HEK293 (cell line): ENCODE data around the gene NCLN.

Experiments
- ZNF114 ChIP-seq: fragments of 450-650 bp; formaldehyde crosslinking; IDR thresholded peaks from 2 replicates; pipeline ENCODE4 v1.5.0; 2017; ENCODE audit warnings: missing biosample characterization, missing genetic modification characterization
- ZNF266 ChIP-seq: fragments of 450-650 bp; formaldehyde crosslinking; IDR thresholded peaks from 2 replicates; pipeline ENCODE4 v1.5.1; 2016; ENCODE audit warnings: missing biosample characterization, missing genetic modification characterization, low read depth
- TF ChIP-seq, protein P1 (sequence below): fragments of 450-650 bp; formaldehyde crosslinking; IDR thresholded peaks from 2 replicates; pipeline ENCODE4 v1.5.1; 2016; ENCODE audit warnings: missing biosample characterization, missing genetic modification characterization
- TF ChIP-seq, protein P2 (sequence below): fragments of 450-650 bp; formaldehyde crosslinking; IDR thresholded peaks from 2 replicates; pipeline ENCODE4 v1.5.1; 2016; ENCODE audit warnings: missing biosample characterization, missing genetic modification characterization
- TF ChIP-seq, protein P3 (sequence below): fragments of 450-650 bp; formaldehyde crosslinking; IDR thresholded peaks from 2 replicates; pipeline ENCODE4 v1.5.1; 2016; ENCODE audit warnings: missing biosample characterization, missing genetic modification characterization, borderline replicate concordance

DNA sequence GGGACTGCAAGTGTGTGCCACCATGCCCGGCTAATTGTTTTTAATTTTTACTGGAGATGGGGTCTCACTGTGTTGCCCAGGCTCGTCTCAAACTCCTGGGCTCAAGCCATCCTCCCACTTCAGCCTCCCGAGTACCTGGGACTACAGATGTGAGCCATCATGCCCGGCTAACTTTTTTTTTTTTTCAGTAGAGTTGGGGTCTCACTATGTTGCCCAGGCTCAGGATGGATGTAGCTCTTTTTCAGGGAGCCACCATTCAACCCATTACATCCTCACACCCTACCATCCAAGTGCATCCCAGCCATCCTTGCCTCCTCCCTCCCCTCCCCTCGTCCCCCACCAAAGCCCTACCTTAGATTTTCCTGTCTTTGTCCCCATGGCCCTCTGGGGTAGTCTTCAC lies 53.6 kb downstream of the NCLN start:
- TF ChIP-seq, protein P1, sequence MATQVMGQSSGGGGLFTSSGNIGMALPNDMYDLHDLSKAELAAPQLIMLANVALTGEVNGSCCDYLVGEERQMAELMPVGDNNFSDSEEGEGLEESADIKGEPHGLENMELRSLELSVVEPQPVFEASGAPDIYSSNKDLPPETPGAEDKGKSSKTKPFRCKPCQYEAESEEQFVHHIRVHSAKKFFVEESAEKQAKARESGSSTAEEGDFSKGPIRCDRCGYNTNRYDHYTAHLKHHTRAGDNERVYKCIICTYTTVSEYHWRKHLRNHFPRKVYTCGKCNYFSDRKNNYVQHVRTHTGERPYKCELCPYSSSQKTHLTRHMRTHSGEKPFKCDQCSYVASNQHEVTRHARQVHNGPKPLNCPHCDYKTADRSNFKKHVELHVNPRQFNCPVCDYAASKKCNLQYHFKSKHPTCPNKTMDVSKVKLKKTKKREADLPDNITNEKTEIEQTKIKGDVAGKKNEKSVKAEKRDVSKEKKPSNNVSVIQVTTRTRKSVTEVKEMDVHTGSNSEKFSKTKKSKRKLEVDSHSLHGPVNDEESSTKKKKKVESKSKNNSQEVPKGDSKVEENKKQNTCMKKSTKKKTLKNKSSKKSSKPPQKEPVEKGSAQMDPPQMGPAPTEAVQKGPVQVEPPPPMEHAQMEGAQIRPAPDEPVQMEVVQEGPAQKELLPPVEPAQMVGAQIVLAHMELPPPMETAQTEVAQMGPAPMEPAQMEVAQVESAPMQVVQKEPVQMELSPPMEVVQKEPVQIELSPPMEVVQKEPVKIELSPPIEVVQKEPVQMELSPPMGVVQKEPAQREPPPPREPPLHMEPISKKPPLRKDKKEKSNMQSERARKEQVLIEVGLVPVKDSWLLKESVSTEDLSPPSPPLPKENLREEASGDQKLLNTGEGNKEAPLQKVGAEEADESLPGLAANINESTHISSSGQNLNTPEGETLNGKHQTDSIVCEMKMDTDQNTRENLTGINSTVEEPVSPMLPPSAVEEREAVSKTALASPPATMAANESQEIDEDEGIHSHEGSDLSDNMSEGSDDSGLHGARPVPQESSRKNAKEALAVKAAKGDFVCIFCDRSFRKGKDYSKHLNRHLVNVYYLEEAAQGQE = no peak
- TF ChIP-seq ZNF114 (tag by site-specific recombination) = no peak
- TF ChIP-seq, protein P2, sequence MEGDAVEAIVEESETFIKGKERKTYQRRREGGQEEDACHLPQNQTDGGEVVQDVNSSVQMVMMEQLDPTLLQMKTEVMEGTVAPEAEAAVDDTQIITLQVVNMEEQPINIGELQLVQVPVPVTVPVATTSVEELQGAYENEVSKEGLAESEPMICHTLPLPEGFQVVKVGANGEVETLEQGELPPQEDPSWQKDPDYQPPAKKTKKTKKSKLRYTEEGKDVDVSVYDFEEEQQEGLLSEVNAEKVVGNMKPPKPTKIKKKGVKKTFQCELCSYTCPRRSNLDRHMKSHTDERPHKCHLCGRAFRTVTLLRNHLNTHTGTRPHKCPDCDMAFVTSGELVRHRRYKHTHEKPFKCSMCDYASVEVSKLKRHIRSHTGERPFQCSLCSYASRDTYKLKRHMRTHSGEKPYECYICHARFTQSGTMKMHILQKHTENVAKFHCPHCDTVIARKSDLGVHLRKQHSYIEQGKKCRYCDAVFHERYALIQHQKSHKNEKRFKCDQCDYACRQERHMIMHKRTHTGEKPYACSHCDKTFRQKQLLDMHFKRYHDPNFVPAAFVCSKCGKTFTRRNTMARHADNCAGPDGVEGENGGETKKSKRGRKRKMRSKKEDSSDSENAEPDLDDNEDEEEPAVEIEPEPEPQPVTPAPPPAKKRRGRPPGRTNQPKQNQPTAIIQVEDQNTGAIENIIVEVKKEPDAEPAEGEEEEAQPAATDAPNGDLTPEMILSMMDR = no peak
- TF ChIP-seq, protein P3, sequence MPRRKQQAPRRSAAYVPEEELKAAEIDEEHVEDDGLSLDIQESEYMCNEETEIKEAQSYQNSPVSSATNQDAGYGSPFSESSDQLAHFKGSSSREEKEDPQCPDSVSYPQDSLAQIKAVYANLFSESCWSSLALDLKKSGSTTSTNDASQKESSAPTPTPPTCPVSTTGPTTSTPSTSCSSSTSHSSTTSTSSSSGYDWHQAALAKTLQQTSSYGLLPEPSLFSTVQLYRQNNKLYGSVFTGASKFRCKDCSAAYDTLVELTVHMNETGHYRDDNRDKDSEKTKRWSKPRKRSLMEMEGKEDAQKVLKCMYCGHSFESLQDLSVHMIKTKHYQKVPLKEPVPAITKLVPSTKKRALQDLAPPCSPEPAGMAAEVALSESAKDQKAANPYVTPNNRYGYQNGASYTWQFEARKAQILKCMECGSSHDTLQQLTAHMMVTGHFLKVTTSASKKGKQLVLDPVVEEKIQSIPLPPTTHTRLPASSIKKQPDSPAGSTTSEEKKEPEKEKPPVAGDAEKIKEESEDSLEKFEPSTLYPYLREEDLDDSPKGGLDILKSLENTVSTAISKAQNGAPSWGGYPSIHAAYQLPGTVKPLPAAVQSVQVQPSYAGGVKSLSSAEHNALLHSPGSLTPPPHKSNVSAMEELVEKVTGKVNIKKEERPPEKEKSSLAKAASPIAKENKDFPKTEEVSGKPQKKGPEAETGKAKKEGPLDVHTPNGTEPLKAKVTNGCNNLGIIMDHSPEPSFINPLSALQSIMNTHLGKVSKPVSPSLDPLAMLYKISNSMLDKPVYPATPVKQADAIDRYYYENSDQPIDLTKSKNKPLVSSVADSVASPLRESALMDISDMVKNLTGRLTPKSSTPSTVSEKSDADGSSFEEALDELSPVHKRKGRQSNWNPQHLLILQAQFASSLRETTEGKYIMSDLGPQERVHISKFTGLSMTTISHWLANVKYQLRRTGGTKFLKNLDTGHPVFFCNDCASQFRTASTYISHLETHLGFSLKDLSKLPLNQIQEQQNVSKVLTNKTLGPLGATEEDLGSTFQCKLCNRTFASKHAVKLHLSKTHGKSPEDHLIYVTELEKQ (tag by site-specific recombination) = no peak
- no peak for TF ChIP-seq ZNF266 (tag by site-specific recombination)
